HepG2 (cell line): ENCODE measurements around the gene NHSL1. TPM values are rescaled to one million over a fixed set of nuclear protein-coding genes. Genes with fewer than 3 reads are reported as not detected.

Experiments used
- ATAC-seq: fragments of 200-7000 bp; cut with Tn5 transposase; 3 replicates; pipeline ENCODE4 v1.9.1; 2020; ENCODE audit warnings: mild to moderate bottlenecking, moderate library complexity
- BruUV-seq: library from RNA; stranded (reverse); fragments of 400-500 nt; replicated peaks from 2 replicates; lab custom pipeline; 2021; lab: Mats Ljungman, UMichigan
- CTCF ChIA-PET: fragments of 300-600 bp; formaldehyde crosslinking; extraction: SDS; loops from one replicate; lab custom pipeline; 2021; ENCODE audit warnings: low total read pairs, inconsistent platforms, low intra/inter-chr PET ratio; lab: Yijun Ruan, JAX
- POLR2A ChIA-PET: fragments of 350-600 bp; sonication (Branson Sonifier 250); formaldehyde crosslinking; loops from one replicate; lab custom pipeline; 2020; ENCODE audit warnings: antibody characterized with exemption, inconsistent platforms; lab: Yijun Ruan, JAX
- DNase-seq: peaks from one replicate; pipeline ENCODE4 v3.0.0-alpha.2; 2015; ENCODE audit warnings: low spot score
- FAIRE-seq: peaks from 3 replicates; lab custom pipeline; 2011; peaks lifted over from hg19 to GRCh38; lab: Jason Lieb, UNC
- H2AFZ ChIP-seq: one replicate; pipeline ENCODE4 v1.6.1; 2011; ENCODE audit warnings: low read length, inconsistent platforms
- H3K27ac ChIP-seq: fragments of 300-600 bp; 3 replicates; pipeline ENCODE4 v1.8.0; 2011; ENCODE audit warnings: mixed run types, mild to moderate bottlenecking, mixed read lengths, low read length, inconsistent platforms; ENCODE audit not compliant: insufficient read depth; ENCODE audit errors: extremely low read length
- H3K27me3 ChIP-seq, 2 experiments: fragments of 200-600 bp in 1 of 2; 2 replicates in 1 of 2; 3 replicates in 1 of 2; pipeline versions ENCODE4 v1.6.0 to v1.8.0; 2011; ENCODE audit warnings: low read length in 2 of 2, mild to moderate bottlenecking in 2 of 2, moderate library complexity in 2 of 2, inconsistent platforms in 1 of 2; ENCODE audit not compliant: insufficient read depth in 2 of 2, control insufficient read depth in 1 of 2
- H3K36me3 ChIP-seq, 2 experiments: fragments of 200-600 bp in 1 of 2; replicated peaks in 1 of 2; 2 replicates in 1 of 2; 3 replicates in 1 of 2; pipeline versions ENCODE4 v1.5.1 to v1.8.0; 2011; ENCODE audit warnings: low read length in 2 of 2, inconsistent platforms in 1 of 2; ENCODE audit not compliant: insufficient read depth in 2 of 2, control insufficient read depth in 1 of 2
- H3K4me1 ChIP-seq: 2 replicates; pipeline ENCODE4 v1.5.1; 2012; ENCODE audit warnings: low read length, inconsistent platforms; ENCODE audit not compliant: insufficient read depth
- H3K4me2 ChIP-seq: 2 replicates; pipeline ENCODE4 v1.6.0; 2011; ENCODE audit warnings: low read depth, low read length, inconsistent platforms
- H3K4me3 ChIP-seq, 3 experiments: fragments of 200-600 bp in 1 of 3; sonication (generic), shearing (Covaris generic) in 1 of 3; replicated peaks in 1 of 3; 2 replicates each; pipeline ENCODE4 v1.5.1; 2011 to 2016; ENCODE audit warnings: low read length in 3 of 3, inconsistent platforms in 2 of 3, low read depth in 2 of 3, mild to moderate bottlenecking in 2 of 3, control low read depth in 1 of 3, mixed read lengths in 1 of 3; ENCODE audit not compliant: insufficient read depth in 1 of 3
- H3K79me2 ChIP-seq: one replicate; pipeline ENCODE4 v1.6.1; 2011; ENCODE audit warnings: low read length, inconsistent platforms; ENCODE audit not compliant: insufficient read depth
- H3K9ac ChIP-seq: 2 replicates; pipeline ENCODE4 v1.6.0; 2011; ENCODE audit warnings: mild to moderate bottlenecking, low read depth, low read length, inconsistent platforms; ENCODE audit not compliant: insufficient read depth
- H3K9me3 ChIP-seq: 2 replicates; pipeline ENCODE4 v1.5.1; 2012; ENCODE audit warnings: mild to moderate bottlenecking, low read length
- H4K20me1 ChIP-seq: 2 replicates; pipeline ENCODE4 v1.6.0; 2011; ENCODE audit warnings: inconsistent platforms, mild to moderate bottlenecking, low read length, moderate library complexity; ENCODE audit not compliant: insufficient read depth
- DNMT1 ChIP-seq: sonication (generic); formaldehyde crosslinking; IDR thresholded peaks from 2 replicates; pipeline ENCODE4 v1.5.1; 2020; ENCODE audit warnings: mild to moderate bottlenecking, missing genetic modification reagents
- FOSL2 ChIP-seq: sonication (generic); formaldehyde crosslinking; IDR thresholded peaks from 2 replicates; pipeline ENCODE4 v1.4.0; 2020; ENCODE audit warnings: missing genetic modification reagents
- GABPB1 ChIP-seq: IDR thresholded peaks from 2 replicates; pipeline ENCODE4 v1.6.1; 2016; ENCODE audit warnings: mild to moderate bottlenecking, missing genetic modification reagents, moderate library complexity, missing compliant biosample characterization
- NR2C2 ChIP-seq: sonication (generic); formaldehyde crosslinking; IDR thresholded peaks from 2 replicates; pipeline ENCODE4 v1.4.0; 2020; ENCODE audit warnings: missing genetic modification reagents, mild to moderate bottlenecking, moderate library complexity, borderline replicate concordance
- PHF5A ChIP-seq: IDR thresholded peaks from one replicate; pipeline ENCODE4 v1.6.1; 2018; ENCODE audit warnings: low read depth, missing genetic modification reagents; ENCODE audit not compliant: unreplicated experiment
- RBM22 ChIP-seq: fragments of 200-400 bp; formaldehyde crosslinking; optimal IDR thresholded peaks from 2 replicates; pipeline ENCODE3; 2017; ENCODE audit warnings: mild to moderate bottlenecking, low read length, moderate library complexity
- SNRNP70 ChIP-seq: fragments of 200-400 bp; formaldehyde crosslinking; IDR thresholded peaks from 2 replicates; pipeline ENCODE4 v1.6.1; 2017; ENCODE audit warnings: mild to moderate bottlenecking, low read depth, low read length, moderate library complexity
- ZFP1 ChIP-seq: IDR thresholded peaks from 2 replicates; pipeline ENCODE4 v1.6.1; 2016
- ZNF292 ChIP-seq: sonication (generic); formaldehyde crosslinking; IDR thresholded peaks from 2 replicates; pipeline ENCODE4 v1.8.1; 2022; ENCODE audit warnings: mild to moderate bottlenecking, low read depth, missing genetic modification reagents, borderline replicate concordance
- ZNF510 ChIP-seq: sonication (generic); formaldehyde crosslinking; IDR thresholded peaks from 2 replicates; pipeline ENCODE4 v1.4.0; 2020; ENCODE audit warnings: low read depth, mild to moderate bottlenecking, missing genetic modification reagents
- ZNF772 ChIP-seq: sonication (generic); formaldehyde crosslinking; IDR thresholded peaks from 2 replicates; pipeline ENCODE4 v1.5.0; 2020; ENCODE audit warnings: mild to moderate bottlenecking, missing genetic modification reagents
- ZNF782 ChIP-seq: sonication (generic); formaldehyde crosslinking; IDR thresholded peaks from 2 replicates; pipeline ENCODE4 v1.4.0; 2020; ENCODE audit warnings: missing genetic modification reagents, mild to moderate bottlenecking, borderline replicate concordance
- WGBS: methylation state at CpG from one replicate; pipeline ENCODE4 v1.1.6; 2017; ENCODE audit warnings: low lambda C conversion rate; 5-methylcytosine and 5-hydroxymethylcytosine counted together
- in situ Hi-C: cut with HindIII; loops from 2 replicates; pipeline ENCODE4 v1.10.0; 2017; ENCODE audit warnings: low pct_unique_long_range_greater_than_20kb; ENCODE audit not compliant: extremely low pct_ligation_motif_present
- intact Hi-C: fragments of 100-400 bp; cut with micrococcal nuclease; formaldehyde crosslinking; loops from one replicate; pipeline ENCODE4 v1.10.0; 2022; ENCODE audit not compliant: unreplicated experiment
- polyA plus RNA-seq, 8 experiments: library from polyadenylated mRNA; depleted of rRNA in 3 of 8; stranded (reverse) in 7 of 8; unstranded in 1 of 8; fragments of >200 nt; fragmentation: Illumina TruSeq in 4 of 8; extraction: Trizol in 4 of 8; gene quantifications; 2 replicates each; pipeline versions ENCODE4 v1.2.1 to v1.2.3, GENCODE V29; 2011 to 2016; ENCODE audit warnings: low read depth in 4 of 8, missing spikeins in 1 of 8, mixed read lengths in 1 of 8; ENCODE audit not compliant: insufficient read depth in 1 of 8
- total RNA-seq, 5 experiments: library from RNA; depleted of rRNA; stranded (reverse); fragments of >200 nt; fragmentation: Illumina TruSeq; extraction: Trizol; gene quantifications; 2 replicates each; pipeline ENCODE4 v1.2.3, GENCODE V29; 2016; ENCODE audit warnings: low read depth in 1 of 5

The NHSL1 gene
- total and polyA plus RNA-seq, 2 of the 13 experiments (the other 11 are each of a cell fraction or from before 2014, with no cell fraction given), result 24.9 to 53.6 TPM

- Histone ChIP-seq H3K36me3 (peaks cover 24 to 77% of the 10 kb centered on the region in 2 experiments), H3K9ac (no peak overlapping the region), H2AFZ (no peak overlapping the region), H4K20me1 (no peaks in the 10 kb centered on the region; the same call in 1 of the 2 replicates), H3K9me3 (no peaks in the 10 kb centered on the region), H3K79me2 (peaks cover under 1% of the 10 kb centered on the region), H3K4me1 (peaks cover 16% of the 10 kb centered on the region), H3K27me3 (no peaks in the 10 kb centered on the region), H3K4me3 (no peak overlapping the region), H3K27ac (no peak overlapping the region), H3K4me2 (no peak overlapping the region)
- no TSS peak for BruUV-seq
- in situ Hi-C loops (no loop called here), intact Hi-C loops (loop anchor here (2.0 kb wide), 1 partner anchor 41 kb away; no protein-coding TSS in a partner anchor)
- ChIA-PET POLR2A (interaction anchor here (1.2 to 1.8 kb wide), 2 partner anchors 26 to 37 kb away, joined by 4 to 14 read pairs; no protein-coding TSS in a partner anchor), CTCF (no interaction called here)
- FAIRE-seq (no peak), ATAC-seq (no peak), DNase-seq (no peak)
- TF ChIP-seq ZNF782 (CRISPR knock-in tag) (0 out of 2 replicates have a peak, but pooled peaks have one; percentile 34), SNRNP70 (no peak), NR2C2 (CRISPR knock-in tag) (0 out of 2 replicates have a peak, but pooled peaks have one; percentile 24)
These were observed 31.4 kb downstream of the NHSL1 start for GRCh38 chr6:138467901-138468300.

GRCh38 chr6:138465007-138465645, 34.2 kb downstream of the NHSL1 start:
- ChIA-PET CTCF (no interaction called here), POLR2A (no interaction called here)
- ATAC-seq (peak; percentile 18; the same call in 1 of the 3 replicates), DNase-seq (peak; percentile 61), FAIRE-seq (no peak)
- no peaks in the 10 kb centered on the region; the same call in 1 of the 2 replicates for H4K20me1 ChIP-seq
- intact Hi-C loops, result loop anchor here (1.0 kb wide), 1 partner anchor 13 kb away; no protein-coding TSS in a partner anchor
- H2AFZ ChIP-seq, result no peak overlapping the region
- BruUV-seq, result no TSS peak
- in situ Hi-C loops, result no loop called here
- H3K9me3 ChIP-seq, result no peaks in the 10 kb centered on the region
- H3K27ac ChIP-seq, result no peak overlapping the region
- peaks cover 25 to 72% of the 10 kb centered on the region in 2 experiments for H3K36me3 ChIP-seq
- peaks cover 16% of the 10 kb centered on the region for H3K4me1 ChIP-seq
- 75% methylated on average over 1 of the region's 1 CpG for WGBS
- H3K9ac ChIP-seq, result no peak overlapping the region
- H3K4me2 ChIP-seq, result no peak overlapping the region
- H3K27me3 ChIP-seq, result no peaks in the 10 kb centered on the region
- no peaks in the 10 kb centered on the region for H3K79me2 ChIP-seq
- H3K4me3 ChIP-seq, result no peak overlapping the region
- TF ChIP-seq RBM22 (peak; percentile 69), PHF5A (CRISPR knock-in tag) (no peak), FOSL2 (CRISPR knock-in tag) (0 out of 2 replicates have a peak, but pooled peaks have one; percentile 32), DNMT1 (CRISPR knock-in tag) (no peak), ZFP1 (CRISPR knock-in tag) (no peak), ZNF292 (CRISPR knock-in tag) (no peak), ZNF772 (CRISPR knock-in tag) (no peak), GABPB1 (no peak), ZNF510 (CRISPR knock-in tag) (no peak)
